GM18498 (cell line): ENCODE data around the gene RBM19.

ENCODE experiments used
- ATAC-seq: cut with Tn5 transposase; IDR thresholded peaks from one replicate; pipeline ENCODE4 v1.9.1; 2021; ENCODE audit warnings: mild to moderate bottlenecking, moderate library complexity; ENCODE audit not compliant: unreplicated experiment

RBM19 gene

GRCh38 chr12:113788020-113788856 lies 177.9 kb downstream of the RBM19 start:
- no peak for ATAC-seq

GRCh38 chr12:113786107-113786506 lies 180.0 kb downstream of the RBM19 start:
- no peak for ATAC-seq

GRCh38 chr12:113783811-113784210 lies 182.3 kb downstream of the RBM19 start:
- no peak for ATAC-seq

GRCh38 chr12:113782873-113783272 lies 183.3 kb downstream of the RBM19 start:
- no peak for ATAC-seq

- no peak for ATAC-seq
Measured at GRCh38 chr12:113781415-113782198, 184.5 kb downstream of the RBM19 start.

GRCh38 chr12:113779774-113780173 lies 186.4 kb downstream of the RBM19 start:
- no peak for ATAC-seq

GRCh38 chr12:113778432-113779132 lies 187.5 kb downstream of the RBM19 start:
- ATAC-seq = no peak

GRCh38 chr12:113777751-113778150 lies 188.4 kb downstream of the RBM19 start:
- ATAC-seq = no peak

- ATAC-seq = no peak
Measured at GRCh38 chr12:113776536-113776935, 189.6 kb downstream of the RBM19 start.

GRCh38 chr12:113774526-113774925 lies 191.6 kb downstream of the RBM19 start:
- ATAC-seq = no peak

- ATAC-seq = no peak
Measured at GRCh38 chr12:113772505-113773030, 193.6 kb downstream of the RBM19 start.

- no peak for ATAC-seq
Measured at GRCh38 chr12:113770389-113770865, 195.7 kb downstream of the RBM19 start.

- ATAC-seq = no peak
Measured at GRCh38 chr12:113769305-113769704, 196.8 kb downstream of the RBM19 start.

GRCh38 chr12:113768850-113769249 lies 197.3 kb downstream of the RBM19 start:
- no peak for ATAC-seq

- no peak for ATAC-seq
Measured at GRCh38 chr12:113766879-113767878, 198.9 kb downstream of the RBM19 start.
